ENCODE results near the gene PFDN4. TPM values are rescaled to one million over a fixed set of nuclear protein-coding genes. Genes with fewer than 3 reads are reported as not detected.
"Not testable (repeated sequence)": the region's sequence is repeated elsewhere in the genome, so short reads cannot be mapped to it uniquely, and the experiment has no call there.

The PFDN4 gene
- total RNA-seq, 2 experiments from 2014 or later, result 26.8 to 27.7 TPM

DNA sequence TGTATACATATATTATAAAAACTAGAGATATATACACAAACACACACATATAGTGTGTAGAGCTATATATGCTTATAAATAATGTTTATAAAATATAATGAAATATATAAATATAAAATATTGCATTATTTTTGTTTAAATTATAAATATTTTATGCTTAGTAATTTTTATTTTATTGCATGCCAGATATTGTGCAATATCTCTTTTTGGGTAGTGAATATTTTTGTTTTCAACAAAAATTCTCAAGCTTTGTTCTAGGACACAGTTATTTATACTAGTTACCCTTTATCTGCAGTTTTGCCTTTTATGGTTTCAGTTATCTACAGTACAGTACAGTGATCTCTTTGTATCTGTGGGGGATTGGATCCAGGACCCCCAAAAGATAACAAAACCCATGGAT is 52.2 kb downstream of the PFDN4 start:
- H3K4me1 Mint-ChIP-seq, result no peaks in the 10 kb centered on the region
- DNase-seq, result no peak
- H3K27me3 Mint-ChIP-seq, result peaks cover 2% of the 10 kb centered on the region
- CTCF ChIA-PET, result no interaction called here
- H3K36me3 Mint-ChIP-seq (ENCODE audit: low read depth), result no peaks in the 10 kb centered on the region
- H3K27ac Mint-ChIP-seq, result no peak overlapping the region
- no peaks in the 10 kb centered on the region for H3K9me3 Mint-ChIP-seq
- POLR2A ChIA-PET, result no interaction called here
- no peak overlapping the region for H3K4me3 Mint-ChIP-seq

DNA sequence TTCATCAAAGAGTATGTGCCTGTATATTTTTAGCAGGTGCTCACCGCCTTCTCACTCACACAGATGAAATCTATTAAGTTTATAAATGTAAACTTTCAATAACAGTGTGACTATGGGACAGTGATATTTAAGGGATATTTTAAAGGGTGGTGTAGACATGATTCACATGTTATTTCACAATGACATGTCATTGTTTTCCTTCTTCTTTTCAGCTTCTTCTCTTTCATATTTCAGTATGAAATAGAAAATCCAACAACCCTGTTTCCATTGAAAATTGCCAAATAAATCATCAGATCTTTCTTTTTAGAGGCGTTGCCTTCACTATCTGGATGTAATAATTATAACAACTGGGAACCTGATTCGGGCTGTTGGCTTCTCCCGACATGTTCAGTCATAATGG is 54.8 kb downstream of the PFDN4 start:
- Mint-ChIP-seq H3K27ac (no peak overlapping the region), H3K9me3 (no peaks in the 10 kb centered on the region), H3K4me3 (no peak overlapping the region), H3K4me1 (no peaks in the 10 kb centered on the region), H3K36me3 (ENCODE audit: low read depth) (no peaks in the 10 kb centered on the region), H3K27me3 (no peaks in the 10 kb centered on the region)
- POLR2A ChIA-PET, result interaction anchor here (0.7 kb wide), 1 partner anchor 22 kb away, joined by 3 read pairs; no protein-coding TSS in a partner anchor
- CTCF ChIA-PET, result interaction anchor here (0.7 to 1.3 kb wide), 2 partner anchors 31 to 247 kb away, joined by 3 to 4 read pairs; no protein-coding TSS in a partner anchor
- DNase-seq, result no peak

DNA sequence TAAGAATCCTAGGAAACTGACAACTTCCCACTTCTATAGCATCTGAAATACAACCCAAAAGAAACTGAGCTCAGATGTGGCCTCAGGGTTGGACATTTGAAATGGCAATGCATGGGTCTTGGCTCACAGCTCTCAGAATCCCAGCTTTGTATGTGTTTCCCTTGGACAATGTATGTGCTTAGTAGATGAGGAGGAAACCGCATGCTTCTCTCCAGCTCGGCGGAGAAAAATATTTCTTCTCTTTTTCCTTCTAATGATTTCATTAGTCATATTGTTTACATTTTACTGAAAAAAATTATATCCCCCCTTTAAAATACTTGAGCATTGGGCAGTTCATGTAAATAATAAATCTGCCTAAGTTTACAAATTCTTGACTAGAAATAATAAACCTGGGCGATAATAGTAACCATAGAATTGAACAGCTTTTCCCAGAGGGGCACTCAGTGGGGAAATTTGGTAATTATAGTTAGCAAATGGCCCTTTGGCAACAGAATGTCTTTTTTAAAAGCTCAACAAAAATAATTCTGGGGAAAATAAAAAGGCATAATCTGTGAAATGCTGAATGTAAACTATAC is 55.3 kb downstream of the PFDN4 start:
- ChIA-PET CTCF (interaction anchor here (0.7 to 1.3 kb wide), 2 partner anchors 32 to 247 kb away, joined by 3 to 4 read pairs; no protein-coding TSS in a partner anchor), POLR2A (interaction anchor here (0.7 kb wide), 1 partner anchor 22 kb away, joined by 3 read pairs; no protein-coding TSS in a partner anchor)
- H3K4me3 Mint-ChIP-seq, result no peak overlapping the region
- no peaks in the 10 kb centered on the region for H3K9me3 Mint-ChIP-seq
- H3K4me1 Mint-ChIP-seq, result no peaks in the 10 kb centered on the region
- no peaks in the 10 kb centered on the region for H3K36me3 Mint-ChIP-seq (ENCODE audit: low read depth)
- H3K27me3 Mint-ChIP-seq, result no peaks in the 10 kb centered on the region
- DNase-seq, result no peak
- H3K27ac Mint-ChIP-seq, result no peak overlapping the region

DNA sequence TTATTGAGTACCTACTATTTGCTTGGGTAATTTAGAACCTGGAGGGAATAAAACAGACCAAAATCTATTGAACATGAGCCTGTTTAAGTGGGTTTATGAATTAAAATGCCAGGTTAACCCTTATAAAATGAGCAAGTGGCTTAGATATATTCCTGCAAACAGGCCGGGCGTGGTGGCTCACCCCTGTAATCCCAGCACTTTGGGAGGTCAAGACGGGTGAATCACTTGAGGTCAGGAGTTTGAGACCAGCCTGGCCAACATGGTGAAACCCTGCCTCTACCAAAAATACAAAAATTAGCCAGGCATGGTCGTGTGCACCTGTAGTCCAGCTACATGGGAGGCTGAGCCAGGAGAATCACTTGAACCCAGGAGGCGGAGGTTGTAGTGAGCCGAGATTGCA is 57.9 kb downstream of the PFDN4 start:
- H3K9me3 Mint-ChIP-seq; H3K27ac Mint-ChIP-seq; DNase-seq; H3K4me1 Mint-ChIP-seq; H3K27me3 Mint-ChIP-seq; H3K36me3 Mint-ChIP-seq (ENCODE audit: low read depth); H3K4me3 Mint-ChIP-seq; POLR2A ChIA-PET: not testable (repeated sequence)
- CTCF ChIA-PET, result interaction anchor here (0.7 kb wide), 1 partner anchor 1712 kb away, joined by 4 read pairs; no protein-coding TSS in a partner anchor

DNA sequence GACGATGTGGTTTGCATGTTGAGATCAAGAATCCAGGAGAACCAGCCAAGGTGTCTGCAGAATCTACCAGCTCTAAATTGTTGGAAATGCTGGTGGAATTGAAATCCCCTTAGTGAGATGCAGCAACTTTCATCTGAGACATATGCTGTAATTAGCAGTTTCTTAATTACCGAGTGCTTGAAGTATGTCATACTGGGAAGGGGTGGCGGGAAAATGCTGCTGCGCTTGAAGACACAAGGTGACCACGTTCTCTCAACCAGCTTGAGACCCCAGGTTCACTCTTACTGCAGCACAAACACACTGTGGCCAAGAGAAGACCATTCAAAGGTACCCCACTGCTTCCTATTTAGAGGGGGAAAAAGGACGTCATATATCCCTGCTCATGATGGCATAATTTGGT is 59.0 kb downstream of the PFDN4 start:
- Mint-ChIP-seq H3K4me3 (no peak overlapping the region), H3K4me1 (no peaks in the 10 kb centered on the region), H3K27ac (no peak overlapping the region), H3K36me3 (ENCODE audit: low read depth) (no peaks in the 10 kb centered on the region), H3K9me3 (no peaks in the 10 kb centered on the region), H3K27me3 (peaks cover 3% of the 10 kb centered on the region)
- CTCF ChIA-PET, result no interaction called here
- no peak for DNase-seq
- POLR2A ChIA-PET, result no interaction called here

DNA sequence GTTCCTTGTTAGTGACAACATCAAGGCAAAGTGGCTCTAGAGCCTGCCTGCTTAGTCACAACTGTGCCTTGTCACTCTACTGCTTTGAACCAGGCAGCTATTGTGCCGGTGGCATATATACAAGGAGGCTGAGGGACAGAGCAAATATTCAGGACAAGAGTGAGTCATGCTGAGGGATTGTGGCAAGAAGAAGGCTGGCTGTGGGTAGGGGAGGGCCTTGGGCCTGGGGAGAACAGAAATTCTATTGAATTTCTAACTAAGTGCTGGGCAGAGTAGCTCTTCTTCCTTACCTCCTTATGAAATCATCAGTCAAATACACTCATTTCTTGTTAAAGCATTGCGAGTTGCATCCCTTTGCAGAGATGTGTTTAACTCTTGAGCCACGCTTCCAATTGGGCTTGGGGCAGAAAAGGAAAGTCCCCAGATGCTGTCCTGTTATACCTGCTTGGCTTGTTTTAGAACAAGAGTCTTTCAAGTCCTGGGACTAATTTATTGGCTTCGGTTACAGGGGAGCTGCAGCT is 59.7 kb downstream of the PFDN4 start:
- Mint-ChIP-seq H3K27me3 (peaks cover 3% of the 10 kb centered on the region), H3K27ac (no peak overlapping the region), H3K4me3 (no peak overlapping the region), H3K4me1 (no peaks in the 10 kb centered on the region), H3K36me3 (ENCODE audit: low read depth) (no peaks in the 10 kb centered on the region), H3K9me3 (no peaks in the 10 kb centered on the region)
- ChIA-PET POLR2A (no interaction called here), CTCF (no interaction called here)
- DNase-seq, result no peak

DNA sequence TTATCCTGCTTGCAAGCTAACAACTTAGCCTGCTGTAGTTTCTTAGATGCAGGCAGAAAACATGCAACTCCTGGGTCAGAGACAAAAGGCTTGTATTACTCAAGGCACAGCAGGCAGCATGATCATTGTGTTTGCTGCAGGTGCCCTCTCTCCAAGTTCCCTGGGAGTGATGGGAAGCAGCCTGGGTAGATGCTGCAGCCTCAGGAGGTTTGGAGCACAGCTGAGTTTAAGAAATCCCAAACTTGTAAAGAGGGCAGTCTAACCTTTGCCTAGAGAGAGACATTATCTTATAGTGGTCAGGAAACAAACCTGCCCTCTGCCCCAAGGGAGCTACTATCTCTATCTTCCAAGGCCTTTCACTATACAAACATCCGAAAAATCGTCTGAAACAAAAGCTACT is 61.1 kb downstream of the PFDN4 start:
- POLR2A ChIA-PET, result no interaction called here
- DNase-seq, result no peak
- no peaks in the 10 kb centered on the region for H3K4me1 Mint-ChIP-seq
- no peak overlapping the region for H3K27ac Mint-ChIP-seq
- no peaks in the 10 kb centered on the region for H3K9me3 Mint-ChIP-seq
- H3K4me3 Mint-ChIP-seq, result no peak overlapping the region
- CTCF ChIA-PET, result interaction anchor here (0.6 kb wide), 1 partner anchor 1226 kb away, joined by 3 read pairs; no protein-coding TSS in a partner anchor
- peaks cover 3% of the 10 kb centered on the region for H3K27me3 Mint-ChIP-seq
- H3K36me3 Mint-ChIP-seq (ENCODE audit: low read depth), result no peaks in the 10 kb centered on the region

Other genes with a start within 250 kb of the PFDN4 start
- under 1 TPM in 1 of 2 experiments, not detected in 1; 0.06 TPM for gene BCAS1, start 137.5 kb upstream of the PFDN4 start, total RNA-seq
- not detected for gene CYP24A1, start 34.1 kb upstream of the PFDN4 start, total RNA-seq

Data from activated CD4-positive, alpha-beta T cell treated with anti-CD3 and anti-CD28 coated beads, Interleukin-2, amount 10 ng/mL, durations not matched to agents 7 days and 5 days (primary cell).